ENCODE data around the gene LGR4.
A peak's percentile ranks its signal among the peaks of the same experiment; 100 is the strongest.
"Not testable (repeated sequence)": the region's sequence is repeated elsewhere in the genome, so short reads cannot be mapped to it uniquely, and the experiment has no call there.

Gene LGR4

DNA sequence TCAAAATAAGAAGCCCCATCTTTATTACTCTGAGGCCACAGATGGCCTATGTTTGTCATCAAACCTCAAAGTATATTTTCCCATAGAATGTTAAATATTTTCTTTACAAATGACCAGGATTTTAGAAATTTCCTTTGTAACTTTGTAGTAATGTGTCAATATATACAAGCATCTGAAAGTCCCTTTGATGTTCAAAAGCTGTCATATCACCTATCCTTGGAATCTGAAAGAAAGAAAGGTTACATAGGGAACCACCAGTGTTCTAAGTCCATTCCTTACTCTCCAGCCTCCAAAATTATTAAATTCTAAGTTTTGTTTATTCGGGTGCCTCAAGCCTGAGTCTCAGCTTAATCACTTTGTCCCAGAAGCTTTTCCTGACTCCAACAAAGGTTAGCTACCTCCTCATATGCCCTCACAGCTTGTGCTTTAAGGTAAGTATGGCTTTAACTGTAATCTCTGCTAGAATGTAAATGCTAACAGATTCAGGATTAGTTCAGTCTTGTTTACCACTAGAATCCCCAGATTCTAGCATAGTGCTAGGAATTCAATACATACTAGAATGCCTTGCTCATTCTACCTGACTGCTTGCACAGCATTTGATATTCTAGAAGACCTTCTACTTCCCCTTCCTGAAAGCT is 141.8 kb downstream of the LGR4 start:
- DNase-seq = no peak

DNA sequence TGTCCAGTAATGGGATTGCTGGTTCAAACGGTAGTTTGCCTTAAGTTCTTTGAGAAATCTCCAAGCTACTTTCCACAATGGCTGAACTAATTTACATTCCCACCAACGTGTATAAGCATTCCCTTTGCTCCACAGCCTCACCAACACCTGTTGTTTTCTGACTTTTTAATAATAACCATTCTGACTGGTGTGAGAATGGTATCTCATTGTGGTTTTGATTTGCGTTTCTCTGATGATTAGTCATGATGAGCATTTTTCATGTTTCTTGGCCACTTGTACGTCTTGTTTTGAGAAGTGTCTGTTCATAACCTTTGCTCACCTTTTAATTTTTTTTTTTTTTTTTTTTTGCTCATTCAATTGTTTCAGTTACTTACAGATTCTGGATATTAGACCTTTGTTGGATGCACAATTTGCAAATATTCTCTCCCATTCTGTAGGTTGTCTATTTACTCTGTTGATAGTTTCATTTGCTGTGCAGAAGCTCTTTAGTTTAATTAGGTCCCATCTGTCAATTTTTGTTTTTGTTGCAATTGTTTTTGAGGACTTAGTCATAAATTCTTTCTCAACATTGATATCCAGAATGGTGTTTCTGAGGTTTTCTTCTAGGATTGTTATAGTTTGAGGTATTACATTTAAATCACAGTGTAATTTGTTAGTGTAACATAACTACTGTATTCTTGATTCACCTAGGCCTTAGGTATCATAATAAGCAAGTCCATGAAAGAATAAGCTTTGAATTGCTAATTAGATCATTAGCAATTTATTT is 142.5 kb downstream of the LGR4 start:
- no peak for DNase-seq

DNA sequence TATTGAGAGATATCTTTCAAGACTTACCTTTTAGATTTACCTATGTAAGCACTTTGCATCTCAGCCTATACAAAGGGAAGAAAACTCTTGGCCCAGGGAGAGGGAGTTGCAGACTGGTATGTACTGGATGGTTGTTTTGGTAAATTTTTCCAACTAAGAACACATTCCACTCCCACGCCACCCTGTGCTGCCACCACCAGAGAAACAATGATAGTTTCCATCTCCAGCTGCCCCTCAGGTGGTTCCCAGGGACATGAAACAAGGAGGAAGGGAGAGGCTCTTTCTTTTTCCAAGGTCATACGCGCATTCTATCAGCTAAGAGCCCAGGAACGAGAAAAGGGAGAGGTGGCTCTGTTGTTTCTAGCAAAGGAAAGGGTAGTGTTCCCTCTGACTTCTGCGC is 144.0 kb downstream of the LGR4 start:
- DNase-seq = no peak

DNA sequence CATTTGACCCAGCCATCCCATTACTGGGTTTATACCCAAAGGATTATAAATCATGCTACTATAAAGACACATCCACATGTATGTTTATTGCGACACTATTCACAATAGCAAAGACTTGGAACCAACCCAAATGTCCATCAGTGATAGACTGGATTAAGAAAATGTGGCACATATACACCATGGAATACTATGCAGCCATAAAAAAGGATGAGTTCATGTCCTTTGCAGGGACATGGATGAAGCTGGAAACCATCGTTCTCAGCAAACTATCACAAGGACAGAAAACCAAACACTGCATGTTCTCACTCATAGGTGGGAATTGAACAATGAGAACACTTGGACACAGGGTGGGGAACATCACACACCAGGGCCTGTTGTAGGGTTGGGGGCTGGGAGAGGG is 145.5 kb downstream of the LGR4 start:
- not testable (repeated sequence) for DNase-seq

DNA sequence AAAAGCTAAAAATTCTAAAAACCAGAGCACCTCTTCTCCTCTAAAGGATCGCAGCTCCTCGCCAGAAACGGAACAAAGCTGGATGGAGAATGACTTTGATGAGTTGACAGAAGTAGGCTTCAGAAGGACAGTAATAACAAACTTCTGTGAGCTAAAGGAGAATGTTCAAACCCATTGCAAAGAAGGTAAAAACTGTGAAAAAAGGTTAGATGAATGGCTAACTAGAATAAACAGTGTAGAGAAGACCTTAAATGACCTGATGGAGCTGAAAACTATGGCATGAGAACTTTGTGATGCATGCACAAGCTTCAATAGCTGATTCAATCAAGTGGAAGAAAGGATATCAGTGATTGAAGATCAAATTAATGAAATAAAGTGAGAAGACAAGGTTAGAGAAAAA is 150.4 kb downstream of the LGR4 start:
- not testable (repeated sequence) for DNase-seq

DNA sequence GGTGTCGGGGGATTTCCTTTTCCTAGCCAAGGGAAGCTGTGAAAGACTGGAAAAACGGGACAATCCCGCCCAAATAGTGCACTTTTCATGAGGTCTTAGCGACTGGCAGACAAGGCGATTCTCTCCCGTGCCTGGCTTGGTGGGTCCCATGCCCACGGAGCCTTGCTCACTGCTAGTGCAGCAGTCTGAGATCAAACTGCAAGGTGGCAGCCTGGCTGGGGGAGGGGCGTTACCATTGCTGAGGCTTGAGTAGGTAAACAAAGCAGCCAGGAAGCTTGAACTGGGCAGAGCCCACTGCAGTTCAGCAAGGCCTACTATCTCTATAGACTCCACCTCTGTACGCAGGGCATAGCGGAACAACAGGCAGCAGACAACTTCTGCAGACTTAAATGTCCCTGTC is 151.2 kb downstream of the LGR4 start:
- DNase-seq = not testable (repeated sequence)

DNA sequence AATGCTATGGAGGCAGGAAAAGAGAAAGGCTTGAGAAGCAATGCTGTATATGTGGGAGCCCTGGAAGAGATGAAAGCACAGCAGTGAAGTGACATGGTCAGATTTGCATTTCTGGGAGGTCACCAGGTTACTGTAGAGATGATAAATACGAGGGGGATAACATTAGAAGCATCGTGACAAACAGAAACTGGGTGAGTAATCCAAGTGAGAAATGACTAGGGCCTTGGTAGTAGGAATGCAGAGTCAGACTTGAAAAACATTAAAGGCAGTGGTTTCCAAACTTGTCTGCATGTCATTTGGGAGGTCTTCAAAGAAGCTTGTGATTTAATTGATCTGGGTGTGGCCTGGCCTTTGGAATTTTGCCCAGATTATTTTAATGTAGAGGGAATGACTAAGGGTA is 153.5 kb downstream of the LGR4 start:
- DNase-seq = peak; percentile 19

DNA sequence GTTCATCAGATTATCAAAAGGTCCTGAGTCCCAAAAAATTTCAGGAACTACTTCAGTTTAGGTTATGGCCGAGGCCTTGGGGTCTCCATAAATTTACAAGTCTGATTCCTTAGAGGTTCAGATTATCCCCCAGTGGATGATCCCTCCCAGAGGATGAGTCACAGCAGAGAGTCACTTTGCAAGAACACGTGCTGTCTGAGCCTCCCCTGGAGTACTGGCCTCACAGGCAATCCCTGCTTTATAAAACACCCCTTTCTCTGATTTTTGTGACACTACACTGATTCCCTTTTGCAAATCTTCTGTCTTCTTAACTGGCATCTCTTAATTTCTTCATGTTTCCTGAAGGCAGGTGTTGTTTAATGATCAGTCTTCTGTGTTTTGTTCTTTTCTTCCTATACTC is 154.8 kb downstream of the LGR4 start:
- DNase-seq = peak; percentile 5

Measured in T1000 (cell line).